CD4-positive, alpha-beta T cell (primary cell): ENCODE data around the gene NDOR1. TPM values are rescaled to one million over a fixed set of nuclear protein-coding genes. Genes with fewer than 3 reads are reported as not detected.

Source experiments
- ATAC-seq: fragments of 200-7000 bp; cut with Tn5 transposase; one replicate; pipeline ENCODE4 v1.10.0; 2022; ENCODE audit warnings: mild to moderate bottlenecking; ENCODE audit not compliant: poor library complexity
- CTCF ChIA-PET: fragments of 350-600 bp; sonication (Branson Sonifier 250); formaldehyde crosslinking; loops from one replicate; lab custom pipeline; 2021; ENCODE audit warnings: antibody characterized with exemption, inconsistent platforms; lab: Charles Lee
- POLR2A ChIA-PET: fragments of 350-600 bp; sonication (Branson Sonifier 250); formaldehyde crosslinking; loops from one replicate; lab custom pipeline; 2021; ENCODE audit warnings: antibody characterized with exemption, inconsistent platforms; lab: Charles Lee
- DNase-seq, 14 experiments: peaks; one replicate each; pipeline ENCODE4 v3.0.0-alpha.2; 2013 to 2020; ENCODE audit warnings: mixed read lengths in 2 of 14
- H3K27ac ChIP-seq, 2 donors: one replicate each; pipeline versions ENCODE4 v1.5.1 to v1.7.0; 2013; ENCODE audit warnings: low read length in 2 of 2, low read depth in 1 of 2, mild to moderate bottlenecking in 1 of 2
- H3K27me3 ChIP-seq, 2 experiments: 1 replicate in 1 of 2; 2 replicates in 1 of 2; pipeline versions ENCODE4 v1.6.1 to v1.7.0; 2013; ENCODE audit warnings: low read length in 2 of 2, control low read depth in 1 of 2, mild to moderate bottlenecking in 1 of 2, moderate library complexity in 1 of 2; ENCODE audit not compliant: insufficient read depth in 2 of 2, control insufficient read depth in 1 of 2
- H3K36me3 ChIP-seq: one replicate; pipeline ENCODE4 v1.6.1; 2013; ENCODE audit warnings: low read length, control low read depth; ENCODE audit not compliant: insufficient read depth
- H3K4me1 ChIP-seq: one replicate; pipeline ENCODE4 v1.6.1; 2013; ENCODE audit warnings: low read length, control low read depth; ENCODE audit not compliant: insufficient read depth
- H3K4me3 ChIP-seq: one replicate; pipeline ENCODE4 v1.5.1; 2013; ENCODE audit warnings: mild to moderate bottlenecking, low read length, moderate library complexity
- H3K9me3 ChIP-seq, 2 experiments: 1 replicate in 1 of 2; 2 replicates in 1 of 2; pipeline versions ENCODE4 v1.6.1 to v1.7.0; 2013; ENCODE audit warnings: low read length in 2 of 2, mild to moderate bottlenecking in 2 of 2, control low read depth in 1 of 2, moderate library complexity in 1 of 2; ENCODE audit not compliant: control insufficient read depth in 1 of 2, insufficient read depth in 1 of 2
- H3K27ac Mint-ChIP-seq: one replicate; pipeline ENCODE4 v1.8.0; 2020; ENCODE audit warnings: mixed read lengths
- H3K27me3 Mint-ChIP-seq: one replicate; pipeline ENCODE4 v1.8.0; 2021; ENCODE audit warnings: mixed read lengths
- H3K36me3 Mint-ChIP-seq: one replicate; pipeline ENCODE4 v1.8.0; 2021; ENCODE audit warnings: low read depth, mixed read lengths
- H3K4me1 Mint-ChIP-seq: one replicate; pipeline ENCODE4 v1.8.0; 2021; ENCODE audit warnings: low read depth, mixed read lengths
- H3K4me3 Mint-ChIP-seq: one replicate; pipeline ENCODE4 v1.8.0; 2020; ENCODE audit warnings: mild to moderate bottlenecking, mixed read lengths
- H3K9me3 Mint-ChIP-seq: one replicate; pipeline ENCODE4 v1.8.0; 2020; ENCODE audit warnings: mixed read lengths
- intact Hi-C, 2 experiments: fragments of 100-400 bp; cut with DNase I in 1 of 2; cut with micrococcal nuclease in 1 of 2; formaldehyde crosslinking; loops; one replicate each; pipeline versions ENCODE4 v1.15.1 to v1.9.0; 2023 to 2025; cut with DNase I, micrococcal nuclease
- total RNA-seq, 174 experiments: library from RNA in 2 of 174; stranded (reverse) in 2 of 174; gene quantifications; one replicate each; pipeline ENCODE4 v1.2.3 and lab custom pipeline; 2021 to 2026
- TF ChIP-seq, protein P1 (sequence below): fragments of 200-600 bp; IDR thresholded peaks from one replicate; pipeline ENCODE4 v1.8.0; 2022; ENCODE audit warnings: antibody characterized with exemption, mild to moderate bottlenecking

Gene NDOR1
- total RNA-seq, 2 experiments from 2014 or later: 22.8 to 25.3 TPM

DNA sequence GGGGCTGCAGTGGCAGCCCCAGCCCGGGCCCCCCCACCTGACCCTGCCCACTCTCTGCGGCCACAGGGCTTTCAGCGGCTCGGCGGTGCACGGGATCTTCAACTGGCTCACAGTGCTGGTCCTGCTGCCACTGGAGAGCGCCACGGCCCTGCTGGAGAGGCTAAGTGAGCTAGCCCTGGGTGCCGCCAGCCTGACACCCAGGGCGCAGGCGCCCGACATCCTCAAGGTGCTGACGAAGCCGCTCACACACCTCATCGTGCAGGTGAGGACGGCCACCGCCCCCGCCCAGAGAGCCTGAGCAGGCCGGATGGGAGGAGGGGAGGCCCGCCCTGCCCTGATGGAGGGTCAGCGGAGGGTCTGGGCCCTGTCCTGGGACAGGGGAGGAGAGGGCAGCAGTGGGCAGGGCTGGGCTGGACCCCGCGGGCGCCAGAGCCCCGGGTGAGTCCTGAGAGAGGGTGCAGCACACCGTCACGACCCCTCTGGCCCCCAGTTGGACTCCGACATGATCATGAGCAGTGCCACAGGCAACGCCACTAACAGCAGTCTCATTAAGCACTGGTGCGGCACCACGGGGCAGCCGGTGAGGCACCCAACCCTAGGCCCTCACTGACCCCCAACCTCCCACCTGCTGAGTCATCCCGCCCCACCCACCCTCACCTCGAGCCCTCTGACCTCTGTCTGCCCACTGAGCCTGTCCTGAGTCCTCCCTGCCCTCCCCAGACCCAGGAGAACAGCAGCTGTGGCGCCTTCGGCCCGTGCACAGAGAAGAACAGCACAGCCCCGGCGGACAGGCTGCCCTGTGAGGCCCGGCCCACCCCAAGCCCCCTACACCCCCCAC, 27.9 kb downstream of the NDOR1 start:
- Mint-ChIP-seq H3K27ac (no peak overlapping the region), H3K27me3 (peaks cover 6% of the 10 kb centered on the region), H3K4me1 (no peaks in the 10 kb centered on the region), H3K36me3 (no peaks in the 10 kb centered on the region), H3K9me3 (no peaks in the 10 kb centered on the region), H3K4me3 (no peak overlapping the region)
- ATAC-seq (no peak), DNase-seq (no peak)
- intact Hi-C loops: no loop called here
- H3K36me3 ChIP-seq: no peaks in the 10 kb centered on the region
- peaks cover 3 to 13% of the 10 kb centered on the region in 2 experiments for H3K27me3 ChIP-seq
- H3K4me1 ChIP-seq: peaks cover 26% of the 10 kb centered on the region
- ChIA-PET POLR2A (no interaction called here), CTCF (no interaction called here)
- H3K27ac ChIP-seq: no peak overlapping the region
- H3K4me3 ChIP-seq: no peak overlapping the region
- H3K9me3 ChIP-seq: peaks cover 0 to 10% of the 10 kb centered on the region in 2 experiments
- TF ChIP-seq, protein P1, sequence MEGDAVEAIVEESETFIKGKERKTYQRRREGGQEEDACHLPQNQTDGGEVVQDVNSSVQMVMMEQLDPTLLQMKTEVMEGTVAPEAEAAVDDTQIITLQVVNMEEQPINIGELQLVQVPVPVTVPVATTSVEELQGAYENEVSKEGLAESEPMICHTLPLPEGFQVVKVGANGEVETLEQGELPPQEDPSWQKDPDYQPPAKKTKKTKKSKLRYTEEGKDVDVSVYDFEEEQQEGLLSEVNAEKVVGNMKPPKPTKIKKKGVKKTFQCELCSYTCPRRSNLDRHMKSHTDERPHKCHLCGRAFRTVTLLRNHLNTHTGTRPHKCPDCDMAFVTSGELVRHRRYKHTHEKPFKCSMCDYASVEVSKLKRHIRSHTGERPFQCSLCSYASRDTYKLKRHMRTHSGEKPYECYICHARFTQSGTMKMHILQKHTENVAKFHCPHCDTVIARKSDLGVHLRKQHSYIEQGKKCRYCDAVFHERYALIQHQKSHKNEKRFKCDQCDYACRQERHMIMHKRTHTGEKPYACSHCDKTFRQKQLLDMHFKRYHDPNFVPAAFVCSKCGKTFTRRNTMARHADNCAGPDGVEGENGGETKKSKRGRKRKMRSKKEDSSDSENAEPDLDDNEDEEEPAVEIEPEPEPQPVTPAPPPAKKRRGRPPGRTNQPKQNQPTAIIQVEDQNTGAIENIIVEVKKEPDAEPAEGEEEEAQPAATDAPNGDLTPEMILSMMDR: no peak

- no peak overlapping the region for H3K4me3 Mint-ChIP-seq
- ChIA-PET POLR2A (no interaction called here), CTCF (no interaction called here)
- H3K9me3 ChIP-seq: peaks cover 0 to 7% of the 10 kb centered on the region in 2 experiments
- H3K9me3 Mint-ChIP-seq: no peaks in the 10 kb centered on the region
- H3K27ac ChIP-seq: no peak overlapping the region
- no peaks in the 10 kb centered on the region for H3K36me3 Mint-ChIP-seq
- H3K4me1 ChIP-seq: peaks cover 34% of the 10 kb centered on the region
- H3K4me3 ChIP-seq: no peak overlapping the region
- peaks cover 6% of the 10 kb centered on the region for H3K27me3 Mint-ChIP-seq
- ATAC-seq (no peak), DNase-seq (no peak)
- TF ChIP-seq, protein P1: no peak
- peaks cover 2 to 4% of the 10 kb centered on the region in 2 experiments for H3K27me3 ChIP-seq
- intact Hi-C loops: no loop called here
- peaks cover 5% of the 10 kb centered on the region for H3K4me1 Mint-ChIP-seq
- no peaks in the 10 kb centered on the region for H3K36me3 ChIP-seq
- no peak overlapping the region for H3K27ac Mint-ChIP-seq
These were observed 28.7 kb downstream of the NDOR1 start for GRCh38 chr9:137234055-137234697.

DNA sequence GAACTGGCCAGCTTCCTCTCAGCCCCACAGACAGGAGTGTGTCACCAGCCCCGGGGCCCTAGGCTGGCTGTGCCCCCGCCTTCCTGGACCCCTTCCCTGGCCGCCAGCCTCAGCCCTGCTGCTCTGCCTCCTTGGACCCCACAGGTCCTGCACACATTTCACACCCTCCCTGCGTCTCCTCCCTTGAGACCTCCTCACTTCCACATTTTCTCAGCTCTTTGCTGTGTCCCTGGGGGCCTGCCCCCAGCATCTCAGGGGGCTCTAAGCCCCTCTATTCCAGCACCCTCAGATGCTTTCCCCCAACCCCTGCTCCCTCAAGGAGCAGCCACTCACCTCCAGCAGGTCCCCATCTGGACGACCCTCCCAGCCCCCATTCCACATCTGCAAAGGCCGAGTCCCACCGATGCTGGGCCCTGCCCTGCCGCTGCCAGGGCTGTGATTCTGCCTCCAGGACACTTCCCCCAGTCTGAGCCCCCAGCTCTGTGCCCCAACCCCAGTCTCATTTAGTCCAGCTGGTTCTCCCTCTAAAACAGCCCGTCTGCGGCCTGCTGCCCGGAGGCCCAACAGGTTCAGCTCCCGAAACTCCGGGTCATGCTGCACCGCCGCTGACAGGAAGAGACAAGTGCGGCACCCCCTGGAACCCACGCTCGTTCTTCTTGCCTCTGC, 29.4 kb downstream of the NDOR1 start:
- no peak overlapping the region for H3K27ac ChIP-seq
- Mint-ChIP-seq H3K9me3 (no peaks in the 10 kb centered on the region), H3K4me1 (peaks cover 5% of the 10 kb centered on the region), H3K27me3 (peaks cover 6% of the 10 kb centered on the region), H3K4me3 (no peak overlapping the region), H3K36me3 (no peaks in the 10 kb centered on the region), H3K27ac (no peak overlapping the region)
- H3K9me3 ChIP-seq: peaks cover 0 to 6% of the 10 kb centered on the region in 2 experiments
- POLR2A ChIA-PET: no interaction called here
- TF ChIP-seq, protein P1: no peak
- no peak for ATAC-seq
- H3K4me1 ChIP-seq: peaks cover 41% of the 10 kb centered on the region
- CTCF ChIA-PET: interaction anchor here (1.1 to 1.8 kb wide), 2 partner anchors 58 to 188 kb away, joined by 3 to 4 read pairs; partner anchors contain the start of gene NPDC1
- H3K4me3 ChIP-seq: no peak overlapping the region
- DNase-seq: no peak
- H3K27me3 ChIP-seq: peaks cover 0 to under 1% of the 10 kb centered on the region in 2 experiments
- H3K36me3 ChIP-seq: no peaks in the 10 kb centered on the region
- intact Hi-C loops: loop anchor here in 1 of 2 experiments (5.0 kb wide), 3 partner anchors 48 to 448 kb away; partner anchors contain the start of genes ANAPC2 and SSNA1
